ENCODE data around the gene VPREB3. TPM values are rescaled to one million over a fixed set of nuclear protein-coding genes. Genes with fewer than 3 reads are reported as not detected.

VPREB3 gene
- total RNA-seq, 6 donors from 2014 or later = 0.74 to 0.80 TPM; not detected in 4

- Histone ChIP-seq H3K27ac (no peak overlapping the region), H3K4me3 (no peak overlapping the region), H3K4me1 (no peaks in the 10 kb centered on the region), H3K36me3 (peaks cover 31 to 92% (median 77%) of the 10 kb centered on the region in 4 donors), H3K27me3 (no peaks in the 10 kb centered on the region), H3K9me3 (no peaks in the 10 kb centered on the region)
- 91 to 98% methylated on average over 17 of the region's 18 CpGs for WGBS, 2 donors
- DNase-seq = no peak
- TF ChIP-seq CTCF (IDR thresholded peaks at IDR 0.05) = no peak
- no peak for ATAC-seq (ENCODE audit: low FRiP score in 2 of 2)
Observed at GRCh38 chr22:23800297-23801237, 46.3 kb upstream of the VPREB3 start.

- no peak for TF ChIP-seq POLR2A (IDR thresholded peaks at IDR 0.05)
- no peak for TF ChIP-seq EP300 (IDR thresholded peaks at IDR 0.05)
- no peak for TF ChIP-seq CTCF (IDR thresholded peaks at IDR 0.05)
- TF ChIP-seq POLR2AphosphoS5 (IDR thresholded peaks at IDR 0.05) = no peak
- H3K36me3 ChIP-seq = peaks cover 13 to 91% (median 66%) of the 10 kb centered on the region in 4 donors
- no peaks in the 10 kb centered on the region for H3K27me3 ChIP-seq
- H3K9me3 ChIP-seq = no peaks in the 10 kb centered on the region
- WGBS, 2 donors = 78 to 87% methylated on average over 5 of the region's 5 CpGs
- no peak overlapping the region for H3K27ac ChIP-seq
- no peak for ATAC-seq (ENCODE audit: low FRiP score in 2 of 2)
- H3K4me3 ChIP-seq = no peak overlapping the region
- no peak for DNase-seq
- no peaks in the 10 kb centered on the region for H3K4me1 ChIP-seq
Observed at GRCh38 chr22:23796461-23796860, 42.2 kb upstream of the VPREB3 start.

- ATAC-seq (ENCODE audit: low FRiP score in 2 of 2) = no peak
- peaks cover 0 to 60% (median 44%) of the 10 kb centered on the region in 4 donors for H3K36me3 ChIP-seq
- TF ChIP-seq CTCF (IDR thresholded peaks at IDR 0.05) = no peak
- no peak for TF ChIP-seq POLR2A (IDR thresholded peaks at IDR 0.05)
- TF ChIP-seq POLR2AphosphoS5 (IDR thresholded peaks at IDR 0.05) = no peak
- no peak for TF ChIP-seq EP300 (IDR thresholded peaks at IDR 0.05)
- H3K27me3 ChIP-seq = no peaks in the 10 kb centered on the region
- WGBS, 2 donors = 92 to 95% methylated on average over 7 to 8 of the region's 8 CpGs
- H3K4me3 ChIP-seq = no peak overlapping the region
- no peak for DNase-seq
- no peaks in the 10 kb centered on the region for H3K9me3 ChIP-seq
- no peak overlapping the region for H3K27ac ChIP-seq
- H3K4me1 ChIP-seq = peaks cover 5 to 17% (median 8%) of the 10 kb centered on the region in 4 donors
Observed at GRCh38 chr22:23793326-23793725, 39.1 kb upstream of the VPREB3 start.

- peaks cover 0 to 52% (median 38%) of the 10 kb centered on the region in 4 donors for H3K36me3 ChIP-seq
- no peak overlapping the region for H3K4me3 ChIP-seq
- TF ChIP-seq POLR2AphosphoS5 (IDR thresholded peaks at IDR 0.05) (no peak), EP300 (IDR thresholded peaks at IDR 0.05) (no peak), CTCF (IDR thresholded peaks at IDR 0.05) (no peak), POLR2A (IDR thresholded peaks at IDR 0.05) (no peak)
- no peak overlapping the region for H3K27ac ChIP-seq
- H3K27me3 ChIP-seq = no peaks in the 10 kb centered on the region
- no peak for DNase-seq
- H3K4me1 ChIP-seq = peaks cover 15 to 27% (median 17%) of the 10 kb centered on the region in 4 donors
- ATAC-seq (ENCODE audit: low FRiP score in 2 of 2) = no peak
- H3K9me3 ChIP-seq = no peaks in the 10 kb centered on the region
- WGBS, 2 donors = 91% methylated on average over 14 to 25 of the region's 25 CpGs
Observed at GRCh38 chr22:23791738-23792645, 37.8 kb upstream of the VPREB3 start.
